ENCODE data around the gene ABCC4.

Gene ABCC4

DNA sequence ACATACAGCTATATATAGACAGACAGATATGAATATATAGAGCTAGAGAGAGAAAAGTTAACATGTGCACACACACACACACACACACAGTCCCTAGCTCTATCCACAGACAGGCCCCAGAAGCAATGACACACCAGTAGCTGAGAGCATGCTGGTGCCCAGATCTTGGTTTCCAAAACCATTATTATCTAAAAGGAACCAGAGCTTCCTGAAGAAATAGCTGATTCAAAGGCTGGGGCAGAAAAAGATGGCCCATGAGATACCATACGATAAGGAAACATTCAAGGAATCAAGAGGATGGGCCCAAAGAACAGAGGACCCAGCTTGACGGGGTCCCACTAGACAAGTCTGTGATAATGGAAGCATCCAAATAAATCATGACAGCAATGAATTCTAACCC is 53.4 kb downstream of the ABCC4 start:
- H3K79me2 ChIP-seq (ENCODE audit: control insufficient read depth, low read length) = no peaks in the 10 kb centered on the region
- no peaks in the 10 kb centered on the region for H3F3A ChIP-seq (ENCODE audit: control insufficient read depth, insufficient read depth)
- no peak for TF ChIP-seq EZH2phosphoT487 (IDR thresholded peaks at IDR 0.05; ENCODE audit: borderline replicate concordance, low read length)
- TF ChIP-seq, protein P1, sequence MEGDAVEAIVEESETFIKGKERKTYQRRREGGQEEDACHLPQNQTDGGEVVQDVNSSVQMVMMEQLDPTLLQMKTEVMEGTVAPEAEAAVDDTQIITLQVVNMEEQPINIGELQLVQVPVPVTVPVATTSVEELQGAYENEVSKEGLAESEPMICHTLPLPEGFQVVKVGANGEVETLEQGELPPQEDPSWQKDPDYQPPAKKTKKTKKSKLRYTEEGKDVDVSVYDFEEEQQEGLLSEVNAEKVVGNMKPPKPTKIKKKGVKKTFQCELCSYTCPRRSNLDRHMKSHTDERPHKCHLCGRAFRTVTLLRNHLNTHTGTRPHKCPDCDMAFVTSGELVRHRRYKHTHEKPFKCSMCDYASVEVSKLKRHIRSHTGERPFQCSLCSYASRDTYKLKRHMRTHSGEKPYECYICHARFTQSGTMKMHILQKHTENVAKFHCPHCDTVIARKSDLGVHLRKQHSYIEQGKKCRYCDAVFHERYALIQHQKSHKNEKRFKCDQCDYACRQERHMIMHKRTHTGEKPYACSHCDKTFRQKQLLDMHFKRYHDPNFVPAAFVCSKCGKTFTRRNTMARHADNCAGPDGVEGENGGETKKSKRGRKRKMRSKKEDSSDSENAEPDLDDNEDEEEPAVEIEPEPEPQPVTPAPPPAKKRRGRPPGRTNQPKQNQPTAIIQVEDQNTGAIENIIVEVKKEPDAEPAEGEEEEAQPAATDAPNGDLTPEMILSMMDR (IDR thresholded peaks at IDR 0.05; ENCODE audit: low read depth, low read length, poor library complexity, severe bottlenecking) = no peak
- no peaks in the 10 kb centered on the region for H3K27me3 ChIP-seq (ENCODE audit: control insufficient read depth, low read length)
- no peak overlapping the region for H3K4me2 ChIP-seq (ENCODE audit: low read length)
- peaks cover 14% of the 10 kb centered on the region; the same call in 1 of the 2 replicates for H3K36me3 ChIP-seq (ENCODE audit: control insufficient read depth, low read length)
- peaks cover 11% of the 10 kb centered on the region for H3K4me1 ChIP-seq (ENCODE audit: control insufficient read depth, low read length)
- H3K27ac ChIP-seq (ENCODE audit: low read depth, low read length) = no peak overlapping the region
- H3K9me3 ChIP-seq (ENCODE audit: control insufficient read depth, insufficient read depth, low read length) = no peaks in the 10 kb centered on the region
- no peaks in the 10 kb centered on the region for H4K20me1 ChIP-seq (ENCODE audit: control insufficient read depth, insufficient read depth, low read depth, low read length)
- no peak overlapping the region for H3K4me3 ChIP-seq (ENCODE audit: low read length)
- H3K9me2 ChIP-seq (replicated peaks; ENCODE audit: control insufficient read depth, low read length) = no peaks in the 10 kb centered on the region

DNA sequence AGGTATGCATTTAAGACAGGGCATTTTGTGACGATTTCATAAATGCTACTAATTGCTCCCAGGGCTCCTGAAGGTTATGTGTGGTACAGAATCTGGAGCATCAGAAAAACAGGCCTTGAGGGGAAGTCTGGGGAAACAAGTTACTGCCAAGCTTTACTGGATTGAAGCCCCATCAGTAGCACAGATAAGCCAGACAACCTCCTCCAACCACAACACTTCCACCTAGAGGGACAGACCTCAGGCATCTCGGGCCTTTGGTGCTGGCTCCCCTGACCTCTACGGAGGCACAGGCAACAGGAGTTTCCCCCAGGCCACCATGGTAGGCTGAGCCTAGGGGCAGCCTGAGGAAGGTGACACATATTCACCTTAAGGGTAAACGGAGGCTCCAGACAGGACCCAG is 54.1 kb downstream of the ABCC4 start:
- Histone ChIP-seq H3K9me2 (replicated peaks; ENCODE audit: control insufficient read depth, low read length) (no peaks in the 10 kb centered on the region), H3K9me3 (ENCODE audit: control insufficient read depth, insufficient read depth, low read length) (no peaks in the 10 kb centered on the region), H3K27ac (ENCODE audit: low read depth, low read length) (no peak overlapping the region), H4K20me1 (ENCODE audit: control insufficient read depth, insufficient read depth, low read depth, low read length) (no peaks in the 10 kb centered on the region), H3F3A (ENCODE audit: control insufficient read depth, insufficient read depth) (no peaks in the 10 kb centered on the region), H3K4me1 (ENCODE audit: control insufficient read depth, low read length) (peaks cover 11% of the 10 kb centered on the region), H3K79me2 (ENCODE audit: control insufficient read depth, low read length) (no peaks in the 10 kb centered on the region), H3K27me3 (ENCODE audit: control insufficient read depth, low read length) (no peaks in the 10 kb centered on the region), H3K4me2 (ENCODE audit: low read length) (no peak overlapping the region), H3K36me3 (ENCODE audit: control insufficient read depth, low read length) (peaks cover 14% of the 10 kb centered on the region; the same call in 1 of the 2 replicates), H3K4me3 (ENCODE audit: low read length) (no peak overlapping the region)
- TF ChIP-seq EZH2phosphoT487 (IDR thresholded peaks at IDR 0.05; ENCODE audit: borderline replicate concordance, low read length) = no peak
- TF ChIP-seq, protein P1 (IDR thresholded peaks at IDR 0.05; ENCODE audit: low read depth, low read length, poor library complexity, severe bottlenecking) = no peak

DNA sequence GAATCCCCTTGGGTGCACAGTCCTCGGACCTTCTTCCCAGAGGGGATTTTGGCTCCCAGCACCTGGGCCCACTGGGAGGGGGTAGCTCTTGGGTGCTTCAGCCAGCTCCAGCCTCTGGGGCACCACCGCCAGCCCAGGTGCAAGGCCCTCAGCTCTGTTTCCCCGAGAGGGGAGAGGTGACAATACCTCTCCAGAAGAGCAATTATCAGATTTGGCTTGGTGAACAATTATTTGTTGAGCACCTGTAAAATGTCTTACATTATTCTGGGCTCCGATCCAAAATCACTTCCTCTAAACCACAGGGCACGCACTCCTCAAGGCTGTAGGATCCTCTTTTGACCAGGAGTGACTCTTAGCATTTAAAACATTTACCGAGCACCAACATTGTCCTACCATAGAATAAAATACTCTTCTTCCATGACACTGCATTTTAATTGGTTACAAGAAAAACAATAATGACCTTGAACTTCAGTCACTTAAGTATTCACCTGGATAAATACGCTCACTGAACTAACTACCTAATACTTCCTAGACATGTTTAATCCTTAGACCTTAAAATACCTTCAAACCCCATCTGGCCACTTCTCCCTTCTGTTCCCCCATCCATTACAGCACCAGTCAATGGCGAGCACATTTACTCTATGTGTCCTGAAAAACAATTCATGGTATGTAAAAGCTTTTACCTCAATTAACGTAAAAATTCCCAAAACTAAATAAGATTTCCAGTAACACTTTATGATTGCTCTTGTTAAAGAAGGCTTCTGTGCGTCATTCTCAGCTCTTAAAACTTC is 54.8 kb downstream of the ABCC4 start:
- H3K4me1 ChIP-seq (ENCODE audit: control insufficient read depth, low read length) = peaks cover 15% of the 10 kb centered on the region
- H3K4me3 ChIP-seq (ENCODE audit: low read length) = no peak overlapping the region
- no peaks in the 10 kb centered on the region for H3K9me2 ChIP-seq (replicated peaks; ENCODE audit: control insufficient read depth, low read length)
- H3K27ac ChIP-seq (ENCODE audit: low read depth, low read length) = no peak overlapping the region
- TF ChIP-seq EZH2phosphoT487 (IDR thresholded peaks at IDR 0.05; ENCODE audit: borderline replicate concordance, low read length) = no peak
- TF ChIP-seq, protein P1 (IDR thresholded peaks at IDR 0.05; ENCODE audit: low read depth, low read length, poor library complexity, severe bottlenecking) = no peak
- peaks cover 14% of the 10 kb centered on the region; the same call in 1 of the 2 replicates for H3K36me3 ChIP-seq (ENCODE audit: control insufficient read depth, low read length)
- no peak overlapping the region for H3K4me2 ChIP-seq (ENCODE audit: low read length)
- no peaks in the 10 kb centered on the region for H3K9me3 ChIP-seq (ENCODE audit: control insufficient read depth, insufficient read depth, low read length)
- no peaks in the 10 kb centered on the region for H3K79me2 ChIP-seq (ENCODE audit: control insufficient read depth, low read length)
- H3F3A ChIP-seq (ENCODE audit: control insufficient read depth, insufficient read depth) = no peaks in the 10 kb centered on the region
- no peaks in the 10 kb centered on the region for H3K27me3 ChIP-seq (ENCODE audit: control insufficient read depth, low read length)
- H4K20me1 ChIP-seq (ENCODE audit: control insufficient read depth, insufficient read depth, low read depth, low read length) = no peaks in the 10 kb centered on the region
